Endothelial cell of umbilical vein (primary cell): Measurements from ENCODE around the gene REPIN1. TPM values are rescaled to one million over a fixed set of nuclear protein-coding genes. Genes with fewer than 3 reads are reported as not detected.

Experiments used
- BruUV-seq: library from RNA; stranded (reverse); fragments of 400-500 nt; replicated peaks from 2 replicates; lab custom pipeline; 2021; lab: Mats Ljungman, UMichigan
- CTCF ChIA-PET: fragments of 300-600, 350-600 bp; sonication (Branson Sonifier 250); formaldehyde crosslinking; loops from one replicate; lab custom pipeline; 2021; ENCODE audit warnings: antibody characterized with exemption, inconsistent platforms; lab: Charles Lee
- POLR2A ChIA-PET: fragments of 300-600, 350-600 bp; sonication (Branson Sonifier 250); formaldehyde crosslinking; loops from one replicate; lab custom pipeline; 2021; ENCODE audit warnings: antibody characterized with exemption, inconsistent platforms; lab: Charles Lee
- DNase-seq: peaks from one replicate; pipeline ENCODE4 v3.0.0-alpha.2; 2011; ENCODE audit warnings: low read depth, low spot score
- FAIRE-seq: peaks from 2 replicates; lab custom pipeline; 2011; peaks lifted over from hg19 to GRCh38; lab: Jason Lieb, UNC
- H2AFZ ChIP-seq: 2 replicates; pipeline ENCODE4 v1.6.0; 2012; ENCODE audit warnings: low read depth, low read length, control low read depth, inconsistent platforms
- H3K27ac ChIP-seq: 2 replicates; pipeline ENCODE4 v1.5.1; 2011; ENCODE audit warnings: low read depth, mild to moderate bottlenecking, control low read depth, low read length, moderate library complexity; ENCODE audit not compliant: insufficient read depth
- H3K27me3 ChIP-seq, 2 experiments: 2 replicates each; pipeline versions ENCODE4 v1.6.0 to v1.6.1; 2011; ENCODE audit warnings: low read length in 2 of 2, mixed read lengths in 1 of 2; ENCODE audit not compliant: control insufficient read depth in 2 of 2, insufficient read depth in 2 of 2
- H3K36me3 ChIP-seq, 2 experiments: 2 replicates in 1 of 2; 3 replicates in 1 of 2; pipeline ENCODE4 v1.5.1; 2011; ENCODE audit warnings: low read length in 2 of 2, mild to moderate bottlenecking in 1 of 2, moderate library complexity in 1 of 2; ENCODE audit not compliant: control insufficient read depth in 2 of 2, insufficient read depth in 2 of 2; ENCODE audit errors: extremely low read depth in 1 of 2
- H3K4me1 ChIP-seq: 3 replicates; pipeline ENCODE4 v1.5.1; 2011; ENCODE audit warnings: mild to moderate bottlenecking, low read length; ENCODE audit not compliant: control insufficient read depth, insufficient read depth; ENCODE audit errors: extremely low read depth
- H3K4me2 ChIP-seq: 2 replicates; pipeline ENCODE4 v1.6.1; 2011; ENCODE audit warnings: low read length, control low read depth, mixed read lengths; ENCODE audit not compliant: insufficient read depth
- H3K4me3 ChIP-seq, 3 experiments: fragments of 200-600 bp in 1 of 3; sonication (generic), shearing (Covaris generic) in 1 of 3; replicated peaks in 1 of 3; 2 replicates each; pipeline ENCODE4 v1.5.1; 2011 to 2016; ENCODE audit warnings: control low read depth in 3 of 3, low read length in 3 of 3, mild to moderate bottlenecking in 2 of 3, inconsistent platforms in 1 of 3, low read depth in 1 of 3, moderate library complexity in 1 of 3; ENCODE audit not compliant: insufficient read depth in 1 of 3
- H3K79me2 ChIP-seq: 2 replicates; pipeline ENCODE4 v1.6.0; 2012; ENCODE audit warnings: low read length, inconsistent platforms; ENCODE audit not compliant: control insufficient read depth, insufficient read depth
- H3K9ac ChIP-seq: replicated peaks from 2 replicates; pipeline ENCODE3; 2011; ENCODE audit warnings: low read length, control low read depth; ENCODE audit not compliant: insufficient read depth; ENCODE audit errors: extremely low read depth
- H3K9me1 ChIP-seq: replicated peaks from 3 replicates; pipeline ENCODE4 v1.6.0; 2011; ENCODE audit warnings: mild to moderate bottlenecking, low read length; ENCODE audit not compliant: control insufficient read depth, insufficient read depth; ENCODE audit errors: extremely low read depth
- H3K9me3 ChIP-seq: replicated peaks from 2 replicates; pipeline ENCODE4 v1.5.1; 2012; ENCODE audit warnings: low read length, inconsistent platforms; ENCODE audit not compliant: control insufficient read depth, insufficient read depth
- H4K20me1 ChIP-seq: replicated peaks from 2 replicates; pipeline ENCODE3; 2011; ENCODE audit warnings: mild to moderate bottlenecking, low read length; ENCODE audit not compliant: control insufficient read depth, insufficient read depth; ENCODE audit errors: extremely low read depth
- CTCF ChIP-seq, 2 donors: IDR thresholded peaks; 1 replicate in 1 of 2; 2 replicates in 1 of 2; pipeline ENCODE4 v1.5.1; 2011; ENCODE audit warnings: low read length in 2 of 2, mild to moderate bottlenecking in 2 of 2, moderate library complexity in 2 of 2, control low read depth in 1 of 2, inconsistent platforms in 1 of 2, low read depth in 1 of 2; ENCODE audit not compliant: insufficient read depth in 1 of 2; ENCODE audit errors: extremely low read depth in 1 of 2
- EZH2 ChIP-seq: IDR thresholded peaks from 2 replicates; pipeline ENCODE4 v1.6.1; 2012; ENCODE audit warnings: borderline replicate concordance, low read depth, mild to moderate bottlenecking, moderate library complexity, low read length, inconsistent platforms; ENCODE audit not compliant: severe bottlenecking
- JUN ChIP-seq: IDR thresholded peaks from 2 replicates; pipeline ENCODE4 v1.6.1; 2011; ENCODE audit warnings: borderline replicate concordance, low read depth; ENCODE audit not compliant: insufficient read length, insufficient read depth
- MAX ChIP-seq: IDR thresholded peaks from 2 replicates; pipeline ENCODE4 v1.6.1; 2011; ENCODE audit not compliant: insufficient read depth, insufficient read length
- MYC ChIP-seq: IDR thresholded peaks from one replicate; pipeline ENCODE4 v1.6.1; 2011; ENCODE audit warnings: mild to moderate bottlenecking, low read depth, low read length
- POLR2A ChIP-seq: IDR thresholded peaks from 2 replicates; pipeline ENCODE4 v1.6.1; 2012; ENCODE audit warnings: low read depth, mild to moderate bottlenecking, control low read depth, low read length
- POLR2AphosphoS5 ChIP-seq: IDR thresholded peaks from 2 replicates; pipeline ENCODE4 v1.6.1; 2012; ENCODE audit warnings: low read depth, mild to moderate bottlenecking, control low read depth, low read length, moderate library complexity; ENCODE audit not compliant: insufficient read depth
- dilution Hi-C: fragments of 300-500 bp; cut with MboI; formaldehyde crosslinking; loops from one replicate; pipeline ENCODE4 v1.15.0; 2019; ENCODE audit warnings: low sequenced_read_pairs; ENCODE audit not compliant: extremely low pct_ligation_motif_present
- intact Hi-C: fragments of 100-400 bp; cut with micrococcal nuclease; formaldehyde crosslinking; loops from one replicate; pipeline ENCODE4 v1.10.0; 2022
- polyA plus RNA-seq, 4 experiments: library from polyadenylated mRNA; depleted of rRNA in 3 of 4; stranded (reverse) in 3 of 4; unstranded in 1 of 4; fragments of >200 nt; gene quantifications; 2 replicates each; pipeline versions ENCODE4 v1.2.1 to v1.2.3, GENCODE V29; 2011 to 2012; ENCODE audit warnings: missing spikeins in 1 of 4
- total RNA-seq: library from RNA; stranded (reverse); gene quantifications from 2 replicates; pipeline ENCODE4 v1.2.3, GENCODE V29; 2021

Gene REPIN1
- total and polyA plus RNA-seq, 2 donors (not counting 3 experiments of a cell fraction or from before 2014, with no cell fraction given): 108 to 140 TPM

GRCh38 chr7:150325110-150325611 lies 43.5 kb upstream of the REPIN1 start:
- FAIRE-seq: no peak
- intact Hi-C loops (no loop called here), dilution Hi-C loops (no loop called here)
- no peaks in the 10 kb centered on the region for H3K27me3 ChIP-seq
- H3K27ac ChIP-seq: no peak overlapping the region
- no peak overlapping the region for H3K4me3 ChIP-seq
- H2AFZ ChIP-seq: no peak overlapping the region
- no peaks in the 10 kb centered on the region for H3K9me3 ChIP-seq
- H3K4me1 ChIP-seq: peaks cover 3% of the 10 kb centered on the region
- H3K9ac ChIP-seq: no peak overlapping the region
- ChIA-PET POLR2A (no interaction called here), CTCF (no interaction called here)
- no peak for DNase-seq
- no peak for TF ChIP-seq EZH2
- no peak for TF ChIP-seq POLR2AphosphoS5
- no peak for TF ChIP-seq JUN
- no peak for TF ChIP-seq MAX
- no peak for TF ChIP-seq CTCF (IDR thresholded peaks at IDR 0.05; ENCODE audit: extremely low read depth in 1 of 2, insufficient read depth in 1 of 2, low read depth in 1 of 2, low read length in 2 of 2)
- no peak for TF ChIP-seq MYC
- no peak for TF ChIP-seq POLR2A
- no peaks in the 10 kb centered on the region for H3K79me2 ChIP-seq
- no peaks in the 10 kb centered on the region for H3K36me3 ChIP-seq
- H3K4me2 ChIP-seq: no peak overlapping the region
- no TSS peak for BruUV-seq
- H3K9me1 ChIP-seq: no peaks in the 10 kb centered on the region
- H4K20me1 ChIP-seq: no peaks in the 10 kb centered on the region
